Activated CD4-positive, alpha-beta T cell treated with anti-CD3 and anti-CD28 coated beads, Interleukin-10, Interleukin-2, amounts not matched to agents 100 ng/mL and 50 ng/mL, durations not matched to agents 16 hours and 8 hours (primary cell): ENCODE measurements around the gene TPRG1L.

ENCODE experiments used
- DNase-seq: peaks from one replicate; pipeline ENCODE4 v3.0.0-alpha.2; 2020

TPRG1L gene

DNA sequence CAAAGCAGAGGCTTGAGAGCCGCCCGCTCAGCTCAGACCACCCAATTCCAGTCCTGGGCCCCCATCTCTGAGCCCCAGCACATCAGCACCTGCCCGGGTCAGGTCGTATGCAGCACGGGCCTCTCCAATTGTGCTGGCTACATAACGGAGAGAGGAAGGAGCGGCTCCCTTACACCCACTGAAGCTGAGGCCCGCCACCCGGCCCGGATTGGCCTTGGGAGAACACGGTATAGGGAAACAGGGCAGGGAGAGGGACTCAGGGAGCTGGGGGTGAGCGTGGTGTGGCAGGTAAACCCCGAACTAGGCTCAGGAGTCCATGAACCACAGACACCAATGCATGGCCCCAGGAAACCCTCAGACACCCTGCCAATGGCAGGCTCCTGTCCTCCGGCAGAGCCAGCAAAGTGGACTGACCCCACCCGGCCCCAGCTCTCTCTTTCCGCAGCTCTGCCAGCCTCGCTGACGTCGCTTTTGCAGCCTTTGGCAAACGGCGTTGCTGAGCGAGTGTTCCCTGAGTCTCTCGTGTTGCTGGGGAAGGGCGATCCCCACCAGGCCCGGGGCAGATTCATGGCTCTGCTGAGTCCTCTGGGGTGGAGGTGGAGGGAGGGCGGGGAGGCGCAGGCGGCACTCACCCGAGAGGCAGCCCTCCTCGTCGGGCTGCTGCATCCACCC is 30.0 kb upstream of the TPRG1L start:
- DNase-seq, result no peak

DNA sequence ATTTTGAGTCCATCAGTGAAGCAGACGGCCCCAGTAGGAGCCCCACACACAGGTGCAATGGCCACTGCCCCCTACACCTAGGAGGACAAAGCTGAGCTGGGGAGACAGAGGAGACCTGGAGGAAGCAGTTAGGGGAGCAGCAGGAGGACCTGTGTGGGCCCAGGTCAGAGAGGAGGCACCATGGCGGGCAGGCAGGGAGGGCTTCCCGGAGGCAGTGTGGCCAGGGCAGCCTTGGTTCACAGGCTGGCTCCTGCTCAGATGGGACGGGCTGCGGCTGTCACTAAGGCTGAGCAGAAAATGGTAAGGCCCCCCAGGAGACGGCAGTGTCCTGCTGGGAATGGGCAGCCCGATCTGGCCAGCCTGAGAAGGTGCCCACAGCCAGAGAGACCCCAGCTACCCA is 28.9 kb upstream of the TPRG1L start:
- no peak for DNase-seq

DNA sequence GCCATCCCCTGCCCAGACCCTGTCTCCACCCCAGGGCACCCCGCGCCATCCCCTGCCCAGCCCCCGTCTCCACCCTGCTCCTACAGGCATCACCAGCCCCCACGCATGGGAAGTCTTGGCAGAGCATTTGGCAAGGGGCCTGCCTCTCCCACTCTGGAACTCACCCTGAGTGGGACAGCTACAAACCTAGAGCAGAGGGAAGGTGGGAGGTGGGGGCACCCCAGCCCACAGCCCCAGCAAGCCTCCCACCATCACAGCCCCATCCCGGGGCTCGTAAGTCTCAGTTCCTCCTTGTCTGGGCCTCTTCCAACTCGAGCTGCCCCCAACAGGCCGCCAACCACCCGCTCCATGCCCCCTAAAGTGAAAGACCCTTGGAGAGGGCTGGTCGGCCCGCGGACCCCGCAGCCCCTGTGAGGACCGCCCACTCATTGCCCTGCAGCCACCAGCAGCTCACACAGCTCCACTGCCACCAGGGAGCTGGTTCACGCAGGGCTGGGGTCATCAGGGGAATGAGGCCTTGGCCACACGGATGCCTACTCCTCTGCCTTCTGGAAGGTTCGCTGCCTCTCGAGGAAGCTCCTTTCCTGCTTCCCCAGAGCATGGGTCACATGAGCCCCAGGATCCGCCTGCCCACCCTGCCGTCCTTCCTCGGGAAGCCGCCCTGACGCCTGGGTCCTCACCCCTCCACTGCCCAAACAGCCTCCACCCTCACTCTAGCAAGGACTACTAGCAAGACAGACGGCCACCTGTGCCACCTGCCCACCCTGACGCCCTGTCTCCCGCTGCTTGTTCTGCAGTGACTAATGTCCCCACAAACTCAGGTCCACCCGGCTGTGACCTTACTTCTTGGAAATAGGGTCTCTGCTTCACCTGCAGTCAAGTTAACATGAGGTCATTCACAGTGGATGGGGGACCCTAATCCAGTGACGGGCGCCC is 27.9 kb upstream of the TPRG1L start:
- DNase-seq, result no peak

DNA sequence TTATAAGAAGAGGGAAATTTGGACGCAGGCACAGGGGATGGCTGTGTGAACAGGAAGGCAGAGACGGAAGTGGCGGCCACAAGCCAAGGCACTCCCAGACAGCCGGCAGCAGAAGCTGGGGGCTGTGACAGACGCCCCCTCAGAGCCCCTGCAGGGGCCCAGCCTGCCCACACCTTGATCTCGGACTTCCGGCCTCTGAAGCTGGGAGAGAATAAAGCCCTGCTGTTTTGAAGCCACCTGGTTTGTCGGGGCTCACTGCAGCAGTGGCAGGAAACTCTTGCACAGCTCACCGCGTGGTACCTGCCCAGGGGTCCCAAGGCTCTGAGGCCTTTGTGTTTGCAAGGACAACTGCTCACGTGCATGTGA is 27.2 kb upstream of the TPRG1L start:
- no peak for DNase-seq

DNA sequence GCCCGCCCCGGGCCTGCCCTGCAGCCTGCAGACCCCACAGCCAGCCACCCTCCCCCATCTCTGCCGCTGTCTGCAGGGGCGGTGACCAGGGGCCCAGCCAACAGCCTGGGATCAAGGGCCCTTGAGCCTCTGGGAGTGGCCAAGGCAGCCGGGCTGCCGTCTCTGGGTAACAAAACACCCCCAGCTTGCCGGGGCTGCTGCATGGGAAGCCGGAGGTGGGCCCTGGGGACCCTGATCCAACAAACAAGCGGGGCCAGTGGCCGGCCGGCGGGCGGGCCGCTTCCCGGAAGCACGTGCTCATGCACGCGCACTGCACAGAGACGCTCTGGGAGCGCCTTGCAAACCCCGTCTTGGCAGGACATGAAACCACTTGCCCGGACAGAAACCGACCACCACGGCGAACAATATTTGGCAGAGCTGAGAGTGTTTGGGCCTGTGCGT is 26.7 kb upstream of the TPRG1L start:
- DNase-seq, result no peak

DNA sequence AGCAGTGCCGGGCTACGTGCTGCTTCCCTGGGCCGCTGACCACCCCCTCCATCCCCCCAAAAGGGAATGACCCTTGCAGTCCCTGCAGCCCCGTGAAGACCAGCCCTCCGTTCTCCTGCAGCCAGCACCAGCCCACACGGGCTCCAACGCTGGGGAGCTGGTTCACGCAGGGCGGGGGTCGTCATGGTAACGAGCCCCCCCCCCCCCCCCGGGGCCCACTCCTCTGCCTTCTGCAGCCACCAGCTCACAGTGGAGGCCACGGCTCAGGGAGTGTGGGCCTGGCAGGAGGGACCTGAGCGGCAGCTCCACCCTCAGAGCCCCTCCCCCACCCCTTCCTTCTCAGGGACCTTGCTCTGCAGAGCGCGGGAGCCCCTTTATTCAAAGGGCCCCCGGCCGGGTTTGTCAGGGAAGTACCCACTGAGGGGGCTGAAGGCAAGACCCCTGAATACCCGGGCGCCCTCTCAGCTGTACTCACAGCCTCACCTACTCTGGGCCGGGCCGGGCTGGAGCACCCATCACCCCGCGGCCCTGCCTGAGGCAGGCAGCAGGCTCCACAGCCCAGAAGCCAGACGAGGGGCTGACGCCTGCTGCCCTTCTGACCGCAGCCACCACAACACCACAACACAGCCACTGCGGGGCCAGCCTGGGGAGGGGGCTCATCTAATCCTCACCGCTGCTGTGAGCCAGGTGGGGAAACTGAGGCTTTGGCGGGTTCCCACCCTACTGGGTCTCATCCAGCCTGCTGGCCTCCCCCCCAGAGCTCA is 26.1 kb upstream of the TPRG1L start:
- no peak for DNase-seq

DNA sequence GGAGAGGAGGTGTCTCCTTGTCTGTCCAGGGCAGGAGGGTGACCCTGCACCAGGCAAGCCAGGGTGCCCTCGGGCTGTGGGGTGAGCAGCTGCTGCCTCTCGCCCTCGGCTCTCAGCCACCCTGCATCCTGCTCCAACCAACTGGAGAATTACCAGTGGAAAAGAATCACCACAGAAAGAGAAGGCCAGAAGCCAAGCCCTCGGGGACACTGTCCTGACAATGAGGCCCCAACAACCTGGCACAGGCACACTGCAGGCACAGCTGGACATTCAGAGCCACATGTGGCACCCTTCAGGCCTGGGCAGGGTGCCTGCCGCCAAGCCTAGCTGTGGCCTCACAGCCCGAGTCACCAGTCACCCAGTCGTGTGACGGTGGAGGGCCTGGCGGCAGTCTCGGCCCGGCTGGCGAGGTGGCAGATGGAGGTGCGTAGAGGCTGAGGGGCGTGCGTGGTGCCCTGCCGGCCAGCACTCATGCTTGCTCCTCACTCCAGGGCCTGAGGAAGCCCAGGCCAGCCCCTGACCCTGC is 25.5 kb upstream of the TPRG1L start:
- DNase-seq, result no peak

DNA sequence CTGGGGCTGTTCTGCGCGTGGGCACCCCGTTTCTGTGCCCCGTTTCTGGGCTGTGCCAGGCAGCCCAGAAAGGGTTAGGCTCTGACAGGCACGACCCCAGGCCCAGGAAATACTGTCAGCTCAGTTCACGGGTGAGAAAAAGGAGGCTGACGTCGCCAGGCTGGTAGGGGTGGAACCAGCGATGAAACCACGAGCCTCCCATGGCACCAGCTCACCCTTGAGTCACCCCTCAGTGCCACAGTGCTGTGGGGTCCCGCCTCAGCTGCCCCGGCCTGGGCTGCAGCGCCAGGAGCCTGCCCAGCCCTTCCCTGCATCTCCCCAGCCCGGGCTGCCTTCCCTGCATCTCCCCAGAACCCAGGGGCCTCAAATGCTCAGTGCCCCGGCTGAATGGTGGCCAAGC is 25.0 kb upstream of the TPRG1L start:
- DNase-seq, result no peak

DNA sequence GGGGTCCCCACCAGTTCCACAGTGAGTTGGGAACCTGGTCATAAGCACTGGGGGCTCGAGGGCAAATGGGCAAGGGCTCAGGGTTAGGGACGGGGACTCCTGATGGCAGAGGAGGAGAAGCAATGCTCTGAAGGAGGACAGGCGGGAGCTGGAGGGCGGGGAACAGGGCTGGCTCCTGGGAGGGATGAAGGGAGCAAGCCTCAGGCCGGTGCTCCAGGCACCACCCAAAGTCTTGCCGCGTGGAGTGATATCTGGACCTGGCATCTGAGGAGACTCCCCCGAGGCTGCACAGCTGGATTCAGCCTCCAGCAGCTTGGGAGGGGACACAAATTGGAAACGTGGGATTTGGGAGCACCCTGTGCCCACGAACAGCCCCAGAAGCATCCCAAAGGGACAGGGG is 24.5 kb upstream of the TPRG1L start:
- DNase-seq, result no peak

DNA sequence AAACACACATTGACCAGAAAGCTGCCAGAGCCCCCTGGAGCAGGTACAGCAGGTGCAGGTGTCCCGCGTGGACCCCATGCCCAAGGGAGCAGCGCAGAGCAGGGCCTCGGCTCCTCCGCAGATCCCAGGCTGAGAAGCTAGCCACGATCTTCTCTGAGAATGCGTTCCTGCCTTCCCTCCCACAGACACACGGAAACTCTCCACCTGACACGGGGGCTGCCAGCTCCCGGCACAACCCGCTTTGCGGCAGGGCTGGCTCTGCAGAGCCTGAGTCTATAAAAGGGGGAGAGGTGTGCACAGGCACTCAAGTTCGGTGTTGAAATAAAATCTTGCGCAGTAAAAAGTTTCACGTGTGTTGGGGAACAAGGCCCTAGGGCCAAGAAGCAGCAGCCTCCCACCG is 23.1 kb upstream of the TPRG1L start:
- no peak for DNase-seq

DNA sequence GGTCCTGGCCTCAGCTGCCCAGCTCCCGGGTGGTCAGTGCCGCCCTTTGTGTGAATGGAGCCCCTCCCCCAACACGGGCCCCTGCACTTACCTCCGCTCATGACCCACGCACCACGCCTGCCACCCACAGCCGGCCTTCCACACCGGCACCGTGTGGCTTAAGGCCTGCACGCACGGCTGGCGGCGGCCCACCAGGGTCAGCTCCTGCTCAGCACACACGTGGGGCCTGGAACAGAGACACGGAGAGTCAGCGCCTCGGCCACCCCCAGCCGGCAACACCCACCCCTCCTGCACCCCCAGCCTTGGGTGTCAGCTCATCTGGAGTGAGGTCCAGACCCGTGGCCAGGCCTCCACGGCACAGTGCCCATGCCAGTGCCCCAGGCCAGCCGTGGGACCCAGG is 22.4 kb upstream of the TPRG1L start:
- DNase-seq, result no peak

DNA sequence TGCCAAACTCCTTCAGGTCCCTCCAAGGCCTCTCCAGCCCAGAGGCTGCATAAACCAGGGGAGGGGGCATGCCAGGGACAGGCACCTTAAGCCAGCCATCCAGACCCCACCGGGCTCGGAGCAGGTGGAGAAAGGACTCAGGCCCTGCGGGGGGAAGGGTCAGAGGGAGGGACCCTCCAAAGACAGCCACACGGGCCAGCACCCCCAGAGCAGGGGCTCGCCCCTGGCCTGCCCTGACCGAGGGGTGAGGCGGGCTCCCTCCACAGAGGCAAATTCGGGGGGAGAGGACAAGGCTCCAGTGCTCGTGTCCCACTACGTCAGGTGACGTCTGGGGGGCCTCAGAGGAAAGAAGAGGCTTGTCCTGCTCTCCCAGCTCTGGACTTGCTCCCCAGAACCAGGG is 21.7 kb upstream of the TPRG1L start:
- DNase-seq, result no peak

DNA sequence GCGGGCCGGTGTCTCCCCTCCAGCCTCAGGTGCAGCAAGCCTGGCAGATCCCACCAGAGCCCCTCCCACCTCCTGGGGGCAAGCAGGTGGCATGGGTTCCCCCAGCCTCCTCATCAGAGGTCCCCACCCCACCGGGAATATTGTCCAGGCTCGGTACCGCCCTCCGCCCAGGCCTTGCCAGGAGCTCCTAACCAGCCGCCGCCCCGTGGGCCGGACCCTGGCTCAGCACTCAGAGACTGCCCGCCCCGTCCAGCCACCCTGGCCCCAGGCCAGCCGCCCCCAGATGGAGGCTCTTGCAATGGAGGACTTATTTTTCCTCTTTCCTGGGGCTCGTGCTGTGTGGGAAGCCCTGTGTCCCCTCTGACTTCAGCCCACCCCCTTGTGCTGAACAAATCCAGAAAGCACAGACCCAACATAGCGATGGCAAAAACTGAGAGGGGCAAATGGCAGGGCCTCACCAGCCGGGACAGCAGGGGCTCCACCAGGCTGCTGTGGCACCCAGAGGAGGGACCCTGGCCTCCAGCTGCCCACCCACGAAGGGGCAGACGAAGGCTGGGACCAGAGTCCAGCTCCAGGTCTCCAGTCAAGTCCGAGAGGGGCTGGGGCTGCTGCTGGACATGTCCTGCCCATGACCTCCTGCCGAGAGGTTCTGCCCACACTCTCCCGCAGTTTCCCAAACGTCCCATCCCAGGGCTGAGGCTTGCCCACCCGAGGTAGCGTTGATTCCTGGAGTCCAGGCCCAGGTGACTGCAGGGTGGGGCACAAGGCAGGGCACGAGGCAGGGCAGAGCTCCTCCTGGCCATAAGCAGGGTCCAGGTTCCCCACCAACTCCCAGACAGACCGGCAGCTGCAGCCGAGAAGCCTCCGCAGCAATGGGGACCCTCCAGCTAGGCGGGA is 21.0 kb upstream of the TPRG1L start:
- no peak for DNase-seq

DNA sequence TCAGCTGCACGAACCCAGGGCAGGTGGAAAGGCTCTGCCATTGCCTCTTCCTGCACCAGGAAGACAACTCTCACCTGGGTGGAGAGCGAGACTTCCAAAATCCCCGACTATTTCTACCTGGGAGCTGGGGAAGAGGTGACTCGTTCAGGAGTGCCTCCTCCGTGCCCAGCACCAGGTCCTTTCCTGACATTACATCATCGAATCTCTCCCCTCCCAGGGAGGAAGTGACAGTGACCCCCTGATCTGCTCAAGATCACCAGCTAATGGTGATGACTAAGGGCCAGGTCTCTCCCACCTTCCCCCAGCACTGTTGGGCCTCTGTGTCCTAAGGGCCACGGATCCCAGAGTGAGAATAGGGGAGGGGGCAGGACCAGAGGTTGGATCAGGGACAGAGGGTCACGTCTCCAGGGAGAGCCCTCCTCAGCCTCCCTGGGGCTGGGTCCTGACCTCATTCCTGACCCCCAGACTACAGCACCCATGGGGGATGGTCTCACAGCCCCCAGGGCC is 20.3 kb upstream of the TPRG1L start:
- no peak for DNase-seq

DNA sequence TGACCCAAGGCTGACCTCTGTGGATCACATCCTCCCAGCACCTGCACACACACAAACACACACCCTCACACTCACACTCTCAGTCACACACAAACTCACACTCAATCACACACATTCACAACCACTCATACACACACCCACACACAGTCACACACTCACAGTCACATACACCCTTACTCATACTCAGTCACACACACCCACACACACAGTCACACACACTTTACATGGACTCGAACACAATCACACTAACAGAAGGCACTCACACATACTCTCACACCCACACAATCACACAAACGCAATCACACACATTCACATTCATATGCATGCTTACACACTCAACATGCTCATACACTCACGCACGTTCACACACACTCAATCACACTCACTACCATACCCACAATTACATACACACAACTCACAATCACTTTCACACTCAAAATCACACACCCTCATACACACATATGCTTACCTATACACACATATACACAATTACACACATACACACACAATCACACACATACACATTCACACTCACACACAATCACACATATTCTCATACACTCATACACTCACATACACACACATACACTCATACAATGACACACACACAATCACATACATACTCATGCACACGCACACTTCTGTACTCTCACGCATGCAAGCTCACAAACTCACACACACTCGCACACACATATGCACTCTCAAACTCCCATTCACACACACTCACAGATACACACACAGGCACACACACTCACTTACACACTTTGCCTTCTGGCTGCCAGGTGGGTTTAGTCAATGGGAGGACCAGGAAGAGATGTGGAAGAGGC is 19.6 kb upstream of the TPRG1L start:
- DNase-seq, result no peak

DNA sequence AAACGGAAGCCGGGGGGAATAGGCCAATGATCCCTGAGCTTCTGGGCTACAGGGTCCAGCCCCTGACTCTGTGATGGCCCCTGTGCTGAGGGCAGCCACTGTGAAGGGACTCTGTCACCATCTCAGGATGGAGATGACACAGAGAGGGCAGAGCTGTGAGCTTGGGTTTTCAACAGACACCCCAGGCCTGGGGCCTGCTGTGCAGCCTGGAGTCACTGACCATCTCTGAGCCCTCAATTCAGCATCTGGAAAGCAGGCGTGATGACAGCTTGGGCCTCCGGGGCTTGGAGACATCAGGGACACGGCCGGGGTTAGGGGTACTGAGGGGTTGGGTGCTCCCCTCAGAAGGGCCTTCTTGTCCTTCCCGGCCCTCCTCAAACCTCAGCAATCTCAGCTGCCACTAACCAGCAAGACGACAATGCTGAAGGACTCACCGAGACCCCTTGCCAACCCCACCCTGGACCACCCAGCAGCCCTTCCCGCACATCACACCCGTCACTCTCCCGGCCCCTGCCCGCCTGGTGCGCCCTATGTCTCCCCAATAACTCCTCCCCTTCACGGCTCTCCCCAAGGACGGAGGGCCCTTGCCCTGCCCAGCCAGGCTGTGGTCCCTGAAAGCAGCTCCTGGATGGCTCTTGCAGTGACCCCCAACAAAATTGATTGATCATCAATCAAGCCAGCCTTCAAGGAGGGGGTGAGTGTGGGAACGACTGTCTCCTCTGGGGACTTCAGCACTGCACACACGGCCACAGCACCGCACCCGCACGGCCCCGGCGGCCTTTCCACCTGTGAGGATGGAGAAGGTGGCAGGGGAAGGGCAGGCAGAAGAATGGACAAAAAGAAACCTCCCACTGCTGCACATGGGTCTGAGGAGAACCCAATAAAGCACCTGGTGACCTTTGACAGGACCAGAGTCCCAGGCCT is 17.8 kb upstream of the TPRG1L start:
- no peak for DNase-seq

DNA sequence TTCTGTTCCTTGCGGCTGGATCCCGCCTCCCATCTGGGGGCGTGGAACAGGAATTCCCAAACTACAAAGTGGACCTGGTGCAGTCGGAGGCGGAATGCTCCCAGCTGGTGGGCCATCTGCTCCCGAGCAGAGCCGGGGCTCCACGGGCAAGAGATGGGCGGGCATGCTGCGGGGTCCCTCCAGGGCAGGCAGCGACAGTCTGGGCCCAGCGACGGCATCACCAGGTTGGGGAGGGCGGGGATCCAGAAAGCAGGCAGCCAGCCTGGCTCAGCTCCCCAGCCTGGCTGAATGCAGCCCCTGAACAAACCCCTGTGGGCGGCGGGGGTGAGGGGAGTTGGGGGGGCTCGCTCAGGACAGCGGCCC is 17.1 kb upstream of the TPRG1L start:
- no peak for DNase-seq

DNA sequence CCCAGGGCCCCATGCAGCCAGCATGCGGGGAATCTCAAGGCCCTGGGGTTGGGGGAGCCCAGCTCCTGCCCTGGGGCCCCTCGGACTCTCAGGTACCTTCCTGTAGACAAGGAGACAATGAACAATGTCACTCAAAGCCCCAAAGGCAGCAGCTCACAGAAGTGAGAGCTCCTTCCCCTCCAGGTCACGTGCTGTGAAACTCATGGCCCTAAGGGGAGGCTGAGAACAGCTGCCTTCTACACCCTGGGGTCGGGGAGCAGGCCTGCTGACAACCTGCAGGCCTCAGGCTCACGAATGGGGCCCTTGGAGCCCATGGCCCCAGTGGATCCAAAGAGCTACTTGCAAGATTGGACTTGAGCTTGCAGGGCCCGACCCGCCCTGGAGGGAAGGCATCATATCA is 16.7 kb upstream of the TPRG1L start:
- DNase-seq, result no peak

DNA sequence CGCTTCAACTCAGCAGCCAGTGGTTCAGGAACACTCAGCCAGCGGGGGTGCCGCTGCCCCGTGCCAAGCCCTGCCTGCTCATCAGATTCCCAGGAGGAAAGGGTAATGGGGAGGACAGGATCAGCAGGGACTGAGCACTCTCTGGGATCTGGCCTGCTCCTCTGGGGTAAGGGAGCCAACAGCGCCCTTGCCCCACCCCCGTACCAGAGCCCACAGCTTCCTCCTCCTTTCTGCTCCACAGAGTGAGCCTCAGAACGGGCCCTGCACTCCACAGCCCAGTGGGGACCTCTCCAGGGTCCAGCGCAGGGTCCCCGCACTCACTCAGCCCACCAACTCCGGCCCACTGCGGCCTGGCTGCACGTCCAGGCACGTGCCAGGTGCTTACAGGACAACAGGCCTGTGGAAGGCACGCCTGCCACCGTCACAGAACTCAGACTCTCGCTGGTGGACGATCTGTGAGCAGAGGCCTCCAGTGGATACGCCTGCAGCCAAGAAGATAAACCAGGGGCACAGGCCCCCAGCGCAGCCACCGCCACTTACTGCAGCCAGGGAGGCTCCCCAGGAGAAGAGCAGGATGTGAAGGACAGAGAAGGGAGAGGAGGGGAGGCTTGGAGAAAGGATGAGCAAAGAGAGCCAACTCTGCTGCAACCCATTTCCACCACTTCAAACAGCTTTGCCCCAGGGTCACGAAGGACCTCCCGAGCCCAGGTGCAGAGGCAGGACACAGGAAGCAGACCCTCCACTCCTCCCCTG is 15.6 kb upstream of the TPRG1L start:
- DNase-seq, result no peak
